GM12878 (cell line): ENCODE results near the gene PDZRN3. TPM values are rescaled to one million over a fixed set of nuclear protein-coding genes. Genes with fewer than 3 reads are reported as not detected.
A peak's percentile ranks its signal among the peaks of the same experiment; 100 is the strongest.

Experiments used
- ATF3 ChIP-seq: IDR thresholded peaks from 2 replicates; pipeline ENCODE4 v1.6.1; 2011; ENCODE audit warnings: low read depth, mild to moderate bottlenecking, low read length, moderate library complexity, borderline replicate concordance; ENCODE audit errors: extremely low read depth
- CHD2 ChIP-seq: IDR thresholded peaks from 2 replicates; pipeline ENCODE4 v1.6.1; 2011; ENCODE audit warnings: low read depth, low read length, improper control_type of control experiment, borderline replicate concordance
- CTCF ChIP-seq, 3 experiments: IDR thresholded peaks in 2 of 3; conservative IDR thresholded peaks in 1 of 3; 2 replicates each; pipeline ENCODE4 v1.5.1; 2011; ENCODE audit warnings: low read depth in 3 of 3, low read length in 3 of 3, mild to moderate bottlenecking in 3 of 3, control low read depth in 2 of 3, moderate library complexity in 2 of 3, inconsistent platforms in 1 of 3, mixed read lengths in 1 of 3; ENCODE audit not compliant: control insufficient read depth in 2 of 3, insufficient read depth in 1 of 3; ENCODE audit errors: extremely low read depth in 1 of 3
- JUND ChIP-seq: IDR thresholded peaks from 2 replicates; pipeline ENCODE4 v1.6.1; 2012; ENCODE audit warnings: low read depth, mild to moderate bottlenecking, low read length, improper control_type of control experiment, moderate library complexity
- NFYB ChIP-seq: IDR thresholded peaks from 2 replicates; pipeline ENCODE4 v1.6.1; 2011; ENCODE audit warnings: low read depth, mild to moderate bottlenecking, low read length, improper control_type of control experiment, moderate library complexity; ENCODE audit not compliant: insufficient read depth
- RAD21 ChIP-seq: IDR thresholded peaks from 2 replicates; pipeline ENCODE4 v1.6.1; 2011; ENCODE audit warnings: mild to moderate bottlenecking, low read depth, low read length, moderate library complexity; ENCODE audit not compliant: insufficient read depth
- RELA ChIP-seq: fragments of 450-650 bp; IDR thresholded peaks from 2 replicates; pipeline ENCODE4 v1.8.0; 2014; ENCODE audit warnings: borderline replicate concordance; ENCODE audit not compliant: partially characterized antibody
- SMC3 ChIP-seq: IDR thresholded peaks from 2 replicates; pipeline ENCODE4 v1.6.1; 2011; ENCODE audit warnings: low read length, improper control_type of control experiment, borderline replicate concordance
- WRNIP1 ChIP-seq: IDR thresholded peaks from 2 replicates; pipeline ENCODE4 v1.6.1; 2011; ENCODE audit warnings: low read depth, low read length, improper control_type of control experiment, borderline replicate concordance
- polyA plus RNA-seq, 11 experiments: library from polyadenylated mRNA; depleted of rRNA in 4 of 11; unstranded in 6 of 11; stranded (reverse) in 5 of 11; fragments of >200 nt; fragmentation: Nextera tagmentation in 4 of 11; fragmentation: Illumina TruSeq in 1 of 11; extraction: Ambion mirVana in 4 of 11; extraction: Trizol in 1 of 11; gene quantifications; 1 replicate in 1 of 11; 2 replicates in 10 of 11; pipeline versions ENCODE4 v1.2.1 to v1.2.3, GENCODE V29; 2011 to 2016; ENCODE audit warnings: inconsistent platforms in 2 of 11, missing spikeins in 2 of 11, low read depth in 1 of 11
- total RNA-seq, 4 experiments: library from RNA; depleted of rRNA in 3 of 4; stranded (reverse); fragments of >200 nt in 3 of 4; fragmentation: Illumina TruSeq in 1 of 4; extraction: Trizol in 1 of 4; gene quantifications; 2 replicates each; pipeline versions ENCODE4 v1.2.1 to v1.2.3, GENCODE V29; 2013 to 2021

PDZRN3 gene
- total and polyA plus RNA-seq, 10 of the 15 experiments (the other 5 are each of a cell fraction or from before 2014, with no cell fraction given): 0.07 to 0.37 (median 0.12) TPM; not detected in 6

- TF ChIP-seq WRNIP1: no peak
- peak; percentile 51; the same call in 1 of the 2 replicates for TF ChIP-seq SMC3
- no peak for TF ChIP-seq ATF3
- no peak for TF ChIP-seq RELA
- no peak for TF ChIP-seq CHD2
- TF ChIP-seq RAD21: peak; percentile 62
- no peak for TF ChIP-seq JUND
- TF ChIP-seq NFYB: no peak
- TF ChIP-seq CTCF (IDR thresholded peaks at IDR 0.05 in 2 of 3, conservative IDR thresholded peaks at IDR 0.05 in 1 of 3; ENCODE audit: control insufficient read depth in 2 of 3, extremely low read depth in 1 of 3, insufficient read depth in 1 of 3, low read depth in 3 of 3, low read length in 3 of 3): peak; percentile 53 to 62 (median 62)
Observed at GRCh38 chr3:73432023-73432705, 192.6 kb downstream of the PDZRN3 start (continued).
